ENCODE data around the gene SPECC1.

- no peak for TF ChIP-seq CTCF (IDR thresholded peaks at IDR 0.05)
- no peak for TF ChIP-seq EP300 (IDR thresholded peaks at IDR 0.05)
These were observed 13.5 kb downstream of the SPECC1 start for GRCh38 chr17:20022701-20023100.

All from gastroesophageal sphincter (tissue), 3 donors.